Lung microvascular endothelial cell (primary cell): ENCODE measurements around the gene MEDAG. TPM values are rescaled to one million over a fixed set of nuclear protein-coding genes. Genes with fewer than 3 reads are reported as not detected.
A peak's percentile ranks its signal among the peaks of the same experiment; 100 is the strongest.

Source experiments
- DNase-seq, 2 donors: peaks; one replicate each; pipeline versions ENCODE4 v3.0.0 to v3.0.0-alpha.2; 2010; ENCODE audit warnings: low read depth in 2 of 2
- total RNA-seq: library from RNA; depleted of rRNA; stranded (reverse); fragments of >200 nt; gene quantifications from 2 replicates; pipeline ENCODE4 v1.2.1, GENCODE V29; 2014

Gene MEDAG
- total RNA-seq, result 27.2 and 170 TPM in 2 replicates

GRCh38 chr13:30905932-30906383, at the start of gene MEDAG:
Gene MEDAG (plus strand): TSS chr13:30906271. CDS start chr13:30906516, 245 bp downstream.
- DNase-seq, result peak; percentile 76 to 90

DNA sequence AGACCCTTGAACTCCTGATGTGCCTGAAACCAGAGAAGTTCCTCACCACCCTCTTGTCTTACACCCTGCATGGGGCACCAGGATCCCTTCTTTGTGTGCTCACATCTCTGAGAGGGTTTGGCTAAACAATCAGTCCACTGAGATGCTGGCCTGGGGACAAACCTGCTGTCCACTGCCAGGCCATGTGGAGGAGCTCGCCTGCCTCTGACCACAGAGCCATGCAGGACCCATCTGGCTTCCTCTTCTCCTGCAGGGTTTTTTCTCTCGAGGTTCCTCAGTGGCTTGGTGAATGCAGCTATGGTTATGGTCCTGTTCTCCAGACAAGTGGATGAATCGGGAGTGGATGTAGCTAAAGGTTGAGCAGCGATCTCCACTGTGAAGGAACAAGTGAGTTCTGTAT, 49.1 kb upstream of the MEDAG start:
- peak in 1 of 2 donors; percentile 38 for DNase-seq

DNA sequence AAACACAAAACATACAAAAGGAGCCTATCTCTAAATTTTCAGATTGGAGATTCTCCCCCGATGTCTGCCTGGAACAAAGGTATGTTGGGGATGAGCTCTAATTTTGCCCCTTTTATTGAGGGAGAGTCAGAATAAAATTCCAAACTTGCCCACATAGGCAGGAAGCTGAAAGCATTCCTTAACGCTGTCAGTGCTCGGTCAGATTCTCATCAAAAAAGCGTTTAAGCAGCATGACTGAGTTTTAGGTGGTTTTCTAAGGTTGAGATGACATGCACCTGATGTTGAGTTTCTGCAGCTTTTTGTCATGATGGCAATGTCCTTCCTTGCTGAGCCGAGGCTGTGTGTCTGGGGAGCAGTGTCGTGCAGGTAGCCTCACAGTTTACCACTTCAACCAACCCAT, 48.4 kb upstream of the MEDAG start:
- DNase-seq, result no peak

DNA sequence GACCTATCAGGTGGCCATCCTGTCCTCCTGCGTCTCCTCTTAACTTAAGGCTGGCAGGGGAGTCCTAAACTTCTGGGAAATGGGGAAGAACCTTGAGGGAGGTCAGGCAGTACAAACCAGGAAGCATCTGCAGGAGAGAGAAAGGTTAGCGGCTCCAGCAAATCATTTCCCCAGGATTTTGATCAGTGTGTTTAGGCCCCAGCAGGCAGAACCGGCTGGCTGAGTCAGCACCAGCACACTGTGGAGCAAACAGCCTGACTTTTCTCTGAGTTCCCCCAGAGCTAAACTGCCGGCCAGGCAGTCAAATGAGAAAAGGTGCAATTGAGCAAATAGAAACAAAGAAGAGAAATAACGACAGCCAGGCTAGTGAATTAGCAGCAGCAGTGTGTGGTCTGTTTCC, 46.7 kb upstream of the MEDAG start:
- DNase-seq, result peak in 1 of 2 donors; percentile 38

DNA sequence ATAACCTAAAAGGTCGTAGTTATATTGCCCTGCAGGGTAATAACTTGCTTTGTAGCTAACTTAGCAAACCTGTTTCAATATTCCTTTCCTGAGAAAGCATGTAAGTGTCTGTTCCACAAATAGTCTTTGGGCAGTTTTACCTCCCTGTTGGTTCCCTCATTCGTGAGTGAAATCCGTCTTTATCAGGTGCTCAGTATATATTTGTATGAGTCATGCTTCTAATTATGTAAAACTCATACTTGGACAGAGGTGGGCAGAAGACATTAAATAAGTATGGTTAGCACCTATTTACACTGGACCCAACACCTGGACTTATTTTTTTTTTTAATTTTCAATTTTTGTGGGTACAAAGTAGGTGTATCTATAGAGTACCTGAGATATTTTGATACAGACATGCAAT, 44.9 kb upstream of the MEDAG start:
- no peak for DNase-seq

- DNase-seq, result no peak
Observed at GRCh38 chr13:30861836-30862467, 44.1 kb upstream of the MEDAG start.

DNA sequence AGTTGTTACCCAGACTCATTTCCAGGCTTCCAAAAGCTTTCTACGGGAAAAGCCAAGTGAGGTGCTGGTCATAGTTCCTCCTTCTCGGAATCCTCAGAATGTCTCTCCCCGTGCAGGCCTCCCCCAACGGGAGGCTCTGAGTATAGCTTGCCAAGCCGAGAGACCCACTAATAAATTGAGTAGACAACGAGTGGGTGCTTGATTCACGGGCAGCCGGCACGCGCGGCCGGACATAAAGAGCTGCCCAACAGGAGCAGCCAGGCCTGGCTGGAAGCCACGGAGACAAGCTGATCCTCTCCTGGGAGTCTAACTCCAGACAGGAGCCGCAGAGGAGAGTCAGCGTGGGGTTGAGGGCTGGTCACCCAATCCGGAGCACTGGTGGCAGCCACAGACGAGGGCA, 43.4 kb upstream of the MEDAG start:
- no peak for DNase-seq

DNA sequence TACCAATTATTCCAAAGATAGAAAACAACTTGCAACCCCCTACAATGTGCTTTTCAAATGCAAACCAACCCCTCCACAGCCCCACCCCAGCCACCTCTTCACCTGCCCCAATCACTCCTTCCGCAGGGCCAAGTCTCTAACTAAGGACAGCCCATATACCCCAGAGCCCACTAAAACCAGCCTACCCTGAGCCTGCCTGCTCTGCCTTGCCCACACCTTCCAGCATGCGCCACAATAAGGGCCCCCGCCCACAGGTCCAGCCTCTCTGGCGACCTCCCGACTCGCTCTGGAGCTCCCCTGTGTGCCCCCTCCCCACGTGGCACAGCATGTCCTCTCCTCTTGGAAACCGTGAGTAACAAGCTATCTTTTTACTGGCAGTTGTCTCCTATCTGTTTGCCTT, 42.8 kb upstream of the MEDAG start:
- DNase-seq, result no peak

- no peak for DNase-seq
Observed at GRCh38 chr13:30863796-30864195, 42.3 kb upstream of the MEDAG start.

DNA sequence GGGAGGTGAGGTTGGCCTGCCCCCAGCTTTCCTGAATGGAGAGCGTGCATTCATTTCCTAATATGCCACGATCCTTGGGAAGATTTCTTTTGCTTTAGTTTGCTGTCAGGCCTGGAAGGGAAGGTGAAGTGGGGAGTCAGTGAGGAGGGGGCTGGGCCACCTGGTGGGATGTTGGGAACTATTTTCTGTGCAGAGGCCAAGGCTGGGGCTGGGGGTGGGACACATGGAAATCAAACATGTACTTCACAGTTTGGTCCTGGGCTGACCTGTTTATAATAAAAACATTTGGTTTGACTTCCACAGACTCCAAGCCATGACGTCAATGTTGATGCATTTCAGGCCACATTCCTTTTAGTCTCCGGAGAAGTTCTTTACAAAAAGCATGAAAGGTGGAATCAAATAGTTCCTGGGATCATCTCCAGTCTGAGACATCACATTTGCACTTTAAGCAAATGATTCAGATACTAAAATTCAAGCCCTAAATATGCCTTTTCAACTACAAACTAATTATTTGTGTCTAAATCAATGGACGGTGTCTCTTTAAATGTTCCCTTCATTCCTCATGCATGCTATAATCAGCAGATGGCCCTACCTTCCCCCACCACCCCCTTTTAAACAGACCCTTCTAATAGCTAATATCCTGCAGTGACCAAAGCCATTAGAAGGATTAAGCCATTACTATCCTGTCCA, 41.5 kb upstream of the MEDAG start:
- peak; percentile 54 to 83 for DNase-seq

DNA sequence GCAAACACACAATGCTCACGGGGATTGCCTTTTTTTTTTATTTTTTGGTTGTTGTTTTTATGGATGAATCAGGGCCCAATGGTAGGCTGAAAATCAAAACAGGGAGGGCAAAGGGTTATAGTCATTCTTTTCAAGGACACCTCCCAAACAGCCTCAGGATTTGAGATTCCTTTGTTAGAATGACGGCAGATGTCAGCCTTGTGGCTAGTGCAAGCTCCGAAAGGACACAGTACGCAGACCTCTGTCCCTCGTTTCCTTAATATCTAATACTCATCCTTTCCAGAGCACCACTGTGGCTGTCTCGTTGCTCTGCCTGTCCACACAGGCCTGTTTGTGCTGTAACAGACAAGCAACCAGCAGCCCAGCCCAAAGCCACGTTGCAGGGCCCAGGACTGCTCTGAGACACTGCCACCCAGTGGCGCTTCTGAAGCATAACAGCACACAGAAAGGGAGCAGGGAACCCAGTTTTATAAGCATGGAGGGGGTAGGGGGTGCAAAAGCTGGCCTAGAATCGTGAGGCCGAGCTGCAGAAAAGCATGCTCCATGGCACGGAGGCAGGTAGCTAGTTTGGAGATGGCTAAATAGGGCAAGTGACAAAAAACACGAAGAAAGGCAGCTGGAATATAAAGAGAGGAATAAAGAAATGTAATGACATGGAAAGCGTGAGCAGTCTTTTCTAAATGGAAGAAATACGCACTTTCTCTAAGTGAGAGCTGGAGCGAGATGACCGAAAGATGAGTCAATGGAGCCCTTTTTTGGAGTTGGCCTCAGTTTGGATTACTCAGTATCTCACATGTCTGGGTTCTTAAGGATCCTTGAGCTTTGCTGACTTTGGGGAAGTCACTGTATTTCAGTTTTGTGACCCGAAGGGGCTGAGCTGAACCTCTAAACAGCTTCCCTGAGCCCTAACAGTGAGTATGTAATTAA, 40.7 kb upstream of the MEDAG start:
- peak; percentile 94 to 97 for DNase-seq

GRCh38 chr13:30866677-30867076, 39.4 kb upstream of the MEDAG start:
- DNase-seq, result no peak

DNA sequence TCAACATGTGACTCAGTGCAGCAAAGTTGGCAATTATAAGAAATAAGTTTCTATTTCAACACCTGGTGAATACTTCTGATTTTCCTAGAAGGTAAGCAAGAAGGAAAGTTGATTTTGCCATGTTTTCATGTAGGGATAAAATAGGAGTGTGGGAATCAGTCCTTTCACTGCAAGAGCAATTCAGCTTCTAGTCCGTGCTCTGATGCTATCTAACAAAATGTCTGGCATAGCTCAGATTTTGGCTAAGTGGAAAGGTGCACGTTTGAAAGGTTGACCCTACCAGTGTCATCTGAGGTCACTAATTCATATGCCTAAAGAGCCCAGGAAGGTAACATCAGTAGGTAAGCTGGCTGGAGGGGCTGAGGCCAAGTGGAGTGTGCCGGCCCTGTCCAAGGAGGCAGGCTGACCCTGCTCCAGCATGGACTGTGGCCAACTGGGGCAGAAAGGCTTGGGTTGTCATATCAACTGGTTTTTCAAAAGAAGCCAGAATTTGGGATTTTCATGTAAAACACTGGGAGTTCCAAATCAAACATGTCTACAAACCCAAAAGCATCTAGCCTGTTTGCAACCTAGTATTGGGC, 38.9 kb upstream of the MEDAG start:
- DNase-seq, result no peak

DNA sequence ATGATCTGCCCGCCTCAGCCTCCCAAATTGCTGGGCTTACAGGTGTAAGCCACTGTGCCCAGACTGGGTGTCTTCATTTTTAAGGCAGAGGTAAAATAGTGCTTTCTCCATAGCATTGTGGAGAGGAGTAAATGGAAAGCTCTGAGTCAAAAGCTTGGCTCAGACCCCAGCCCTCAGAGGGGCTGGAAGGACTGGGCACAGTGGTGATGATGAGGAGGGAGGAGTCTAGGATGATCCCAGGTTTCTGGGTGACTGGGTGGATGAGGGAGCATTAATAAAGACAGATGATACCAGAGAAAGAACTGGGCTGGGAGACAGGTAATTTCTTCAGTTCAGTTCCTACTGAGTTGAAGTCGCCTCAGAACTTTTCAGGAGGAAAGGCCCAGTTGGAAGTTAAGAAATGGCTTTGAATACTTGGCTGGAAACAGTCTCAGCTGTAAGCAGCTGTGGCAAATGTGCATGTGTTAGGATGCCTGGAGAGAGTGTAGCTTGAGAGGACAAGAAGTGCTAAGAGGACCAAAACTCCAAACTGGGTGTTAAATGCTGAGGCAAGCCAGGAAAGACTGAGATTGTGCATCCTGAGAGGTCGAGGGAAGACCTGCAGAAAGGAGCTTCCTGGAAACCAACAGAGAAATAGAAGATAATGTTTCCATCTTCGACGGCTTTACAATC, 37.1 kb upstream of the MEDAG start:
- DNase-seq, result no peak

DNA sequence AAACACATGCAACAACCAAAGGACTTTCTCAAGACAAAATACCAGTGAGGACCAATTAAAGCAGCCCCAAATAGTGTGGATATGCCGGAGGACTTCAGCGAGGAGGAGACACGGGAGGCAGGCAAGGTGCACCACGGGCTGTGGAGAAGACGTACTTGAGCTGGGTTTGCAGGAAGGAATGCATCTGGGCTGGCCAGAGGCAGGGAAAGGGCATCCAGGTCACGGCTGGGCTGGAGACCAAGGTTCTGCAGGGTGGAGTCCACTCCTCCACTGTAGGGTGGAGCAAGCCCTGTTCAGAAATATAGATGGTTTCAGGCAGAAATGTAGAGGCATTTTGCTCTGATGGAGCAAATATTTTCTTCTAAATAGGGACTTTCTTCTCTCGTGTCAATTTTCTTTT, 36.6 kb upstream of the MEDAG start:
- no peak for DNase-seq

- peak; percentile 86 to 99 for DNase-seq
Observed at GRCh38 chr13:30870049-30870884, 35.8 kb upstream of the MEDAG start.

GRCh38 chr13:30870916-30871587, 35.0 kb upstream of the MEDAG start:
- no peak for DNase-seq

DNA sequence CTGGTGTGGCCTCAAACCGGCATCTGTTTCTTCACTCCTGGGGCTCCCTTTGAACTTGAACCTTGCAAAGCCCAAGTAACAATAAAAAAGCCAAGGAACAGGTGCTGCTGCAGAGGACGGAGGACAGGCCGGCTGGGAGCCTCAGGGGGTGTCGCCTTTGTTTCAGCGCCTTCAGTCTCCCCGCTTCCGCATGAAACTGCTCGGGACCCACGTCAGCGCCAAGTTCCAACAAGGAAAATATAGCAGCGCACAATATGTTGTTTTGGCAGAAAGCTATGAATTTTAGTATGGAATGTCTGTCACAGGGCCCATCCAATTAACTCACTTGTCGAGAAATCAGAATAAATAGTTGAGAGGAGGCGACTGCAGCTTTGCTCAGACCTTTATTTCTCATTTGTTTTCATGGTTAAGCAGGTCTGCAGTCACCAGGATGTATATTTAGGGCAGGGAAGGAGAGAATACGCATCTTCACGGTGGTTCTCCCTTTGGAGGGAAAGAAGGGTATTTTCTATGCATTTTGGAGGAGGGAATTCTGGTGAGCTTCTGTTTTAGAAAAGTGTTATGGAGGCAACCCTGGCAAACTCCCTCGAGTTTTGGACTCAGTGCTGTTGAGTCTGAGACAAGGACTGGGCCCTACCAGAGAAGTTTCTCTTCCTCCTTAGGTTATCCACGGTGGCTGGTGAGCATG, 34.3 kb upstream of the MEDAG start:
- DNase-seq, result no peak

DNA sequence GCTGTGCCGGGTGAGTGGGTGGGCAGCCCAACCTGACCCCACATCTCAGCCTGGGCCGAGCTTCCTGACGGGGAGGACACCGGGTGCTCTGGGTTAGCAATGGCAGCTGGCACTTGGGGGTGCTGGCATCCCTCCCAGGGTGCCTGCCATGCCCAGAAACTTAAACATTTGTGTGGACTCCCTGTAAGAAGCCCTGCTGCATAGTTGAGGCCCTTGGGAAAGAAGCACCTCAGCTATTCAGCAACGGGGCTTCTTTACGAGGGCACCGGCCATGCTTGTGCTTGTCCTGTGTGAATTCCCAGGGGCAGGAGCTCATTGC, 33.8 kb upstream of the MEDAG start:
- no peak for DNase-seq
